Endodermal cell (in vitro differentiated cells): ENCODE results near the gene APOBR. TPM values are rescaled to one million over a fixed set of nuclear protein-coding genes. Genes with fewer than 3 reads are reported as not detected.

Source experiments
- DNase-seq: peaks from one replicate; pipeline ENCODE4 v3.0.0-alpha.2; 2017
- H3K27ac ChIP-seq: 2 replicates; pipeline ENCODE4 v1.5.1; 2013; ENCODE audit warnings: mild to moderate bottlenecking, low read depth, low read length, moderate library complexity
- H3K27me3 ChIP-seq: 2 replicates; pipeline ENCODE4 v1.6.1; 2013; ENCODE audit warnings: mild to moderate bottlenecking, low read length, moderate library complexity; ENCODE audit not compliant: insufficient read depth, control insufficient read depth, poor library complexity, severe bottlenecking
- H3K36me3 ChIP-seq: 2 replicates; pipeline ENCODE4 v1.7.0; 2013; ENCODE audit warnings: mild to moderate bottlenecking, low read length, moderate library complexity; ENCODE audit not compliant: control insufficient read depth, insufficient read depth
- H3K4me1 ChIP-seq: one replicate; pipeline ENCODE4 v1.7.0; 2013; ENCODE audit warnings: low read length; ENCODE audit not compliant: control insufficient read depth, insufficient read depth
- H3K4me3 ChIP-seq: 2 replicates; pipeline ENCODE4 v1.5.1; 2013; ENCODE audit warnings: mild to moderate bottlenecking, low read length, moderate library complexity
- H3K9ac ChIP-seq: 2 replicates; pipeline ENCODE4 v1.6.1; 2013; ENCODE audit warnings: mild to moderate bottlenecking, low read length, moderate library complexity; ENCODE audit not compliant: poor library complexity, severe bottlenecking; ENCODE audit errors: extremely low read depth
- H3K9me3 ChIP-seq: 2 replicates; pipeline ENCODE4 v1.6.1; 2013; ENCODE audit warnings: mild to moderate bottlenecking, low read length, moderate library complexity; ENCODE audit not compliant: control insufficient read depth
- H3K27ac Mint-ChIP-seq: 2 replicates; pipeline ENCODE4 v1.8.0; 2020; ENCODE audit warnings: mixed read lengths
- H3K27me3 Mint-ChIP-seq: 2 replicates; pipeline ENCODE4 v1.8.0; 2021; ENCODE audit warnings: mild to moderate bottlenecking, mixed read lengths; ENCODE audit not compliant: insufficient read depth
- H3K36me3 Mint-ChIP-seq: 2 replicates; pipeline ENCODE4 v1.8.0; 2020; ENCODE audit warnings: low read depth, mixed read lengths
- H3K4me1 Mint-ChIP-seq: 2 replicates; pipeline ENCODE4 v1.8.0; 2020; ENCODE audit warnings: mixed read lengths
- H3K4me3 Mint-ChIP-seq: 2 replicates; pipeline ENCODE4 v1.8.0; 2020; ENCODE audit warnings: mild to moderate bottlenecking, moderate library complexity, mixed read lengths
- H3K9me3 Mint-ChIP-seq: 2 replicates; pipeline ENCODE4 v1.8.0; 2020; ENCODE audit warnings: mild to moderate bottlenecking, mixed read lengths
- WGBS, 2 experiments: methylation state at CpG; one replicate each; pipeline versions ENCODE4 v1.1.5 to v1.1.7; 2013; ENCODE audit warnings: missing lambda C conversion rate in 2 of 2, mixed read lengths in 1 of 2; ENCODE audit not compliant: insufficient coverage in 1 of 2, insufficient read length in 1 of 2; 5-methylcytosine and 5-hydroxymethylcytosine counted together
- total RNA-seq, 2 donors: library from RNA; stranded (reverse); fragmentation: NEBNext Ultra II Directional in 1 of 2; extraction: Animal tissue kit (Norgen Biotek cat#: 25700) in 1 of 2; gene quantifications; 2 replicates in 1 of 2; 3 replicates in 1 of 2; pipeline ENCODE4 v1.2.1, GENCODE V29; 2021
- TF ChIP-seq, protein P1 (sequence below): fragments of 200-600 bp; sonication (generic); conservative IDR thresholded peaks from 2 replicates; pipeline ENCODE4 v1.5.0; 2021; ENCODE audit warnings: antibody characterized with exemption, mild to moderate bottlenecking

Gene APOBR
- total RNA-seq, 2 donors from 2014 or later = not detected

DNA sequence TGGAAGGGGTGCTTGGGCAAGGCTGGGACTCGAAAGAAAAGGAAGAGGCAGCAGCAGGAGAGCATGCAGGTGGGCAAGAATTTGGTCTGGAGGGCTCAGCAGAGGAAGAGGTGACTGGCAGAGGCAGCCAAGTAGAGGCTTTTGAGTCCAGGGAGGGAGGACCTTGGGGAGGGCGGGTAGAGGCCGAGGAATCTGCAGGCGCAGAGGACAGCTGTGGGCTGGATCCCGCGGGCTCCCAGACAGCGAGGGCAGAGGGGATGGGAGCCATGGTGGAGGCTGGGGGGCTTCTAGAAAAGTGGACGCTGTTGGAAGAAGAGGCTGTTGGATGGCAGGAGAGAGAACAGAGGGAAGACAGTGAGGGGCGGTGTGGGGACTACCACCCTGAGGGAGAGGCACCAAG is 2.9 kb downstream of the APOBR start:
- no peak overlapping the region for H3K4me3 ChIP-seq
- no peak overlapping the region for H3K9ac ChIP-seq
- DNase-seq = no peak
- Mint-ChIP-seq H3K36me3 (no peaks in the 10 kb centered on the region), H3K27ac (no peak overlapping the region), H3K4me1 (no peaks in the 10 kb centered on the region), H3K27me3 (peaks cover 7% of the 10 kb centered on the region), H3K4me3 (no peak overlapping the region), H3K9me3 (no peaks in the 10 kb centered on the region)
- no peaks in the 10 kb centered on the region for H3K9me3 ChIP-seq
- 89 to 94% methylated on average over 7 to 9 of the region's 9 CpGs for WGBS, 2 experiments
- H3K27ac ChIP-seq = no peak overlapping the region
- TF ChIP-seq, protein P1, sequence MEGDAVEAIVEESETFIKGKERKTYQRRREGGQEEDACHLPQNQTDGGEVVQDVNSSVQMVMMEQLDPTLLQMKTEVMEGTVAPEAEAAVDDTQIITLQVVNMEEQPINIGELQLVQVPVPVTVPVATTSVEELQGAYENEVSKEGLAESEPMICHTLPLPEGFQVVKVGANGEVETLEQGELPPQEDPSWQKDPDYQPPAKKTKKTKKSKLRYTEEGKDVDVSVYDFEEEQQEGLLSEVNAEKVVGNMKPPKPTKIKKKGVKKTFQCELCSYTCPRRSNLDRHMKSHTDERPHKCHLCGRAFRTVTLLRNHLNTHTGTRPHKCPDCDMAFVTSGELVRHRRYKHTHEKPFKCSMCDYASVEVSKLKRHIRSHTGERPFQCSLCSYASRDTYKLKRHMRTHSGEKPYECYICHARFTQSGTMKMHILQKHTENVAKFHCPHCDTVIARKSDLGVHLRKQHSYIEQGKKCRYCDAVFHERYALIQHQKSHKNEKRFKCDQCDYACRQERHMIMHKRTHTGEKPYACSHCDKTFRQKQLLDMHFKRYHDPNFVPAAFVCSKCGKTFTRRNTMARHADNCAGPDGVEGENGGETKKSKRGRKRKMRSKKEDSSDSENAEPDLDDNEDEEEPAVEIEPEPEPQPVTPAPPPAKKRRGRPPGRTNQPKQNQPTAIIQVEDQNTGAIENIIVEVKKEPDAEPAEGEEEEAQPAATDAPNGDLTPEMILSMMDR = no peak
- no peaks in the 10 kb centered on the region for H3K27me3 ChIP-seq
- H3K36me3 ChIP-seq = no peaks in the 10 kb centered on the region
- no peaks in the 10 kb centered on the region for H3K4me1 ChIP-seq

DNA sequence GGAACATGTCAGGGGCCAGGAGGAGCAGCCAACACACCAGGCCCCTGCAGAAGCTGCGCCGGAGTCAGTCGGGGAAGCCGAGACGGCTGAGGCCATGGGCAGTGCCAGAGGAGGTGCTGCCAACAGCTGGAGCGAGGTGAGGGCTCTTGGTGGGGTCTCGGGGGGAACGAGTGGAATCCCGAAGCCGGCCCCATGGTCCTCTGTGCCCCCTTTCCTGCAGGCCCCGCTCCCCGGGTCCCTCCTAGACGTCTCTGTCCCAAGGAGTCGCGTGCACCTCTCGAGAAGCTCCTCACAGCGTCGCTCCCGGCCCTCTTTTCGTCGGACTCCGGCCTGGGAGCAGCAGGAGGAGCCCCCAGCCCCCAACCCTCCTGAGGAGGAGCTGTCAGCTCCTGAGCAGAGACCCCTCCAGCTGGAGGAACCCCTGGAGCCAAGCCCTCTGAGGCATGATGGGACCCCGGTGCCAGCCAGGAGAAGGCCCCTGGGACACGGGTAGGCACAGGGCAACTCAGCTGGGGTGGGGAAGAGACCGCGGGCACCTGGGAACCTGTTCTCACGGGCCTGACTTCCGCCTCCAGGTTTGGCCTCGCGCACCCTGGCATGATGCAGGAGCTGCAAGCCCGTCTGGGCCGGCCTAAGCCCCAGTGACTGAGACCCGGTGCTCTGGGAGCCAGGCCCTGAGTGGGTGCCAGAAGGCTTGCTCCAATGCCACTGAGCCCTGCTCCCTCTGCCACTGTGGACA is 3.6 kb downstream of the APOBR start:
- no peaks in the 10 kb centered on the region for H3K9me3 Mint-ChIP-seq
- no peak for DNase-seq
- no peak overlapping the region for H3K9ac ChIP-seq
- 88 to 96% methylated on average over 14 to 33 of the region's 33 CpGs for WGBS, 2 experiments
- no peaks in the 10 kb centered on the region for H3K9me3 ChIP-seq
- no peak overlapping the region for H3K4me3 Mint-ChIP-seq
- H3K4me3 ChIP-seq = no peak overlapping the region
- H3K36me3 Mint-ChIP-seq = no peaks in the 10 kb centered on the region
- TF ChIP-seq, protein P1 = no peak
- no peak overlapping the region for H3K27ac ChIP-seq
- H3K27ac Mint-ChIP-seq = no peak overlapping the region
- no peaks in the 10 kb centered on the region for H3K4me1 ChIP-seq
- no peaks in the 10 kb centered on the region for H3K4me1 Mint-ChIP-seq
- H3K27me3 Mint-ChIP-seq = peaks cover 7% of the 10 kb centered on the region
- H3K27me3 ChIP-seq = no peaks in the 10 kb centered on the region
- H3K36me3 ChIP-seq = no peaks in the 10 kb centered on the region

DNA sequence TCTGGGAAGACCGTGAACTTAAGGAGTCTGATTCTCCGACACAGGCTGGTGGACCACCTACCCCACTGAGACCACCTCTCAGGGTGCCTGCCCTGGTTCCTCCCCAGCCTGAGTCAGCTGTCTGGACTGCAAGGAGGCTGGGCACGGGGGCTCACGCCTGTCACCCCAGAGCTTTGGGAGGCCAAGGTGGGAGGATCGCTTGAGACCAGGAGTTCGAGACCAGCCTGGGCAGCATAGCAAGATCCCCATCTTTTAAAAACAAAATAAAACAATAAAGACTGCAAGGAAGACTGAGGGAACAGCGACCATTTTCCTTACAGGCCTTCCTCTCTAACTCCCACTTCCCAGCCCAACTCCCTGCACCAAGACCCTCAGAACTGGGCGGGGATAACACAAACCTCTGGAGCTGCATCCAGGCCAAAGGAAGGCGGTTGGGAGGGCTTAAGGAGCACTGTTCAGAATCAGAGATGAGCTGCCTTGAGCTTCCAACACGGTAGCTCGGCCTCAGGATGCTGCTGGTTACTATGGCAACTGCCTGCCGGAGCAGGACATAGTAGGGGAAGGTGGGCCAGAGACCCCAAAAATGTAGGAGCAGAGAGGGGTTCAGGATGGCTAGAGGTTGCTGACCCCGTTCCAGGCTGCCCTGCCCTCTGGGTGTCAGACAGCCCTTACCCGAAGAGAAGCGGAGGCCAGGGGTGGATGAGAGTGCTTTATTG is 4.4 kb downstream of the APOBR start:
- H3K27me3 Mint-ChIP-seq = peaks cover 7% of the 10 kb centered on the region
- no peak for DNase-seq
- H3K4me3 Mint-ChIP-seq = no peak overlapping the region
- no peaks in the 10 kb centered on the region for H3K36me3 Mint-ChIP-seq
- no peak overlapping the region for H3K4me3 ChIP-seq
- H3K4me1 ChIP-seq = no peaks in the 10 kb centered on the region
- no peak overlapping the region for H3K9ac ChIP-seq
- H3K9me3 Mint-ChIP-seq = no peaks in the 10 kb centered on the region
- H3K27ac Mint-ChIP-seq = no peak overlapping the region
- no peaks in the 10 kb centered on the region for H3K9me3 ChIP-seq
- no peaks in the 10 kb centered on the region for H3K27me3 ChIP-seq
- no peaks in the 10 kb centered on the region for H3K36me3 ChIP-seq
- H3K4me1 Mint-ChIP-seq = no peaks in the 10 kb centered on the region
- TF ChIP-seq, protein P1 = no peak
- H3K27ac ChIP-seq = no peak overlapping the region
- WGBS, 2 experiments = 89% methylated on average over 11 to 15 of the region's 15 CpGs
